Breast epithelium (tissue), 4 donors: ENCODE measurements around the gene PDE6B. TPM values are rescaled to one million over a fixed set of nuclear protein-coding genes. Genes with fewer than 3 reads are reported as not detected.
"Not testable (repeated sequence)": the region's sequence is repeated elsewhere in the genome, so short reads cannot be mapped to it uniquely, and the experiment has no call there.

ENCODE experiments used
- DNase-seq, 2 donors: peaks; one replicate each; pipeline ENCODE4 v3.0.0-alpha.2; 2019; ENCODE audit warnings: low spot score in 2 of 2
- H3K27ac ChIP-seq, 2 donors: fragments of 200-600 bp; sonication (generic) in 1 of 2; one replicate each; pipeline ENCODE4 v1.5.1; 2016 to 2019; ENCODE audit warnings: mild to moderate bottlenecking in 1 of 2
- H3K27me3 ChIP-seq, 2 donors: fragments of 200-600 bp; sonication (generic) in 1 of 2; one replicate each; pipeline versions ENCODE4 v1.5.1 to v1.6.0; 2017 to 2019; ENCODE audit warnings: control low read depth in 1 of 2, mild to moderate bottlenecking in 1 of 2
- H3K36me3 ChIP-seq: fragments of 200-600 bp; one replicate; pipeline ENCODE4 v1.5.1; 2019
- H3K4me1 ChIP-seq, 2 donors: fragments of 200-600 bp; sonication (generic); one replicate each; pipeline ENCODE4 v1.5.1; 2016 to 2019; ENCODE audit warnings: control low read depth in 1 of 2
- H3K4me3 ChIP-seq, 3 donors: fragments of 200-600 bp; sonication (generic); 1 replicate in 2 of 3; 2 replicates in 1 of 3; pipeline ENCODE4 v1.5.1; 2016 to 2019; ENCODE audit warnings: mild to moderate bottlenecking in 3 of 3, moderate library complexity in 2 of 3
- H3K9me3 ChIP-seq, 2 donors: fragments of 200-600 bp; sonication (generic) in 1 of 2; one replicate each; pipeline ENCODE4 v1.5.1; 2016 to 2019; ENCODE audit warnings: control low read depth in 1 of 2
- POLR2A ChIP-seq: fragments of 450-650 bp; IDR thresholded peaks from one replicate; pipeline ENCODE4 v1.6.1; 2016; ENCODE audit warnings: antibody characterized with exemption, mild to moderate bottlenecking, moderate library complexity
- POLR2AphosphoS5 ChIP-seq, 3 donors: sonication (generic); formaldehyde crosslinking; IDR thresholded peaks; one replicate each; pipeline ENCODE4 v1.6.1; 2017; ENCODE audit warnings: antibody characterized with exemption in 3 of 3
- intact Hi-C: fragments of 100-400 bp; cut with DNase I; formaldehyde crosslinking; loops from one replicate; pipeline ENCODE4 v1.15.1; 2023; ENCODE audit warnings: low total_unique reads
- total RNA-seq, 3 donors: library from RNA; depleted of rRNA; stranded (reverse); fragments of >200 nt; gene quantifications; one replicate each; pipeline ENCODE4 v1.1.0, GENCODE V29; 2016
- TF ChIP-seq, protein P1 (sequence below), 3 donors: fragments of 450-650 bp; IDR thresholded peaks; one replicate each; pipeline ENCODE4 v1.5.1; 2016 to 2017; ENCODE audit warnings: antibody characterized with exemption in 3 of 3, mild to moderate bottlenecking in 3 of 3, moderate library complexity in 3 of 3

PDE6B gene
- total RNA-seq, 3 donors from 2014 or later: 2.7 to 10.2 (median 8.5) TPM

DNA sequence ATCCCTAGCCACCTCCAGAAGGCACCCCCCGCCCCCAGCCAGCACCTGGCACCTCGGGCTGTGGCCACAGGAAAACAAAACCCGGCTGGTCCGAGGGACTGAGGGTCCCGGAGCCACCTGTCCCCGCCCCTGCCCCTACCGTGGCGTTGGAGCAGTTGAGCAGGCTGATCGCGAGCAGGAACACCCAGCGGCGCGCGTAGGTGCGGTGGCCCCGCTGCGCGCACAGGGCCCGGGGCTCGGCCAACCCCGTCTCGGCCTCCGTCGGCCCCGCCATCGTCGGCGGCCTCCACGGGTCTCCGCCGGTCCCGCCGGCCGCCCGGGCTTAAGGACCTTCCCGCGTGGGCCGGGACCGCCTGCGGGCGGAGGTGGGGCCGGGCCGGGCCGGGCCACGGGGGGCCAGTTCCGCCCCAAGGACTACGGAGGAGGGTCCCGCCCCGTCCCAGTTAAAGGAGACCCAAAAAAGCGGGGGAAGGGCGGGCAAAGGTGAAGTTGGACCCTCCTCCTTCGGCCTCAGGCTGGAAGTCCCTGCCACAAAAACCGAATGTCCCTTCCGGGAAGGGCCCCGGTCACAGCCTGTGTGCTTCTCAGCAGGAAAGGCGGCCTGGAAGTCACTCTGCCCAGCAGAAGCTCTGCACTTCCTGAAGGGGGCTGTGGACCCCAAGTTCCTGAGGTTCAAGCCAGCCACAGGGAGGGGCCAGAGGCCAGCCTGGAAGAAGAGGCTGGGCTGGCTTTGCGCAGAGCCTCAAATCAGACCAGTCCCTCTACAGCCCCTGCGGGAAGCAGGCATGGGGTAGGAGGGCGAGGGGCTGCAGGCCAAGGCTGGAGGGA is 63.7 kb downstream of the PDE6B start, which contains the start of gene SLC49A3:
TSS of gene SLC49A3 (minus strand) at position 298 of the 828 bp plus-strand sequence. CDS start at position 274, 24 bp downstream.
- intact Hi-C loops: loop anchor here (5.0 kb wide), 1 partner anchor 1878 kb away; no protein-coding TSS in a partner anchor
- peaks cover 13 to 16% of the 10 kb centered on the region in 2 donors for H3K4me1 ChIP-seq
- DNase-seq: no peak
- no peaks in the 10 kb centered on the region for H3K36me3 ChIP-seq
- TF ChIP-seq, protein P1, sequence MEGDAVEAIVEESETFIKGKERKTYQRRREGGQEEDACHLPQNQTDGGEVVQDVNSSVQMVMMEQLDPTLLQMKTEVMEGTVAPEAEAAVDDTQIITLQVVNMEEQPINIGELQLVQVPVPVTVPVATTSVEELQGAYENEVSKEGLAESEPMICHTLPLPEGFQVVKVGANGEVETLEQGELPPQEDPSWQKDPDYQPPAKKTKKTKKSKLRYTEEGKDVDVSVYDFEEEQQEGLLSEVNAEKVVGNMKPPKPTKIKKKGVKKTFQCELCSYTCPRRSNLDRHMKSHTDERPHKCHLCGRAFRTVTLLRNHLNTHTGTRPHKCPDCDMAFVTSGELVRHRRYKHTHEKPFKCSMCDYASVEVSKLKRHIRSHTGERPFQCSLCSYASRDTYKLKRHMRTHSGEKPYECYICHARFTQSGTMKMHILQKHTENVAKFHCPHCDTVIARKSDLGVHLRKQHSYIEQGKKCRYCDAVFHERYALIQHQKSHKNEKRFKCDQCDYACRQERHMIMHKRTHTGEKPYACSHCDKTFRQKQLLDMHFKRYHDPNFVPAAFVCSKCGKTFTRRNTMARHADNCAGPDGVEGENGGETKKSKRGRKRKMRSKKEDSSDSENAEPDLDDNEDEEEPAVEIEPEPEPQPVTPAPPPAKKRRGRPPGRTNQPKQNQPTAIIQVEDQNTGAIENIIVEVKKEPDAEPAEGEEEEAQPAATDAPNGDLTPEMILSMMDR (IDR thresholded peaks at IDR 0.05): no peak
- TF ChIP-seq POLR2A (no peak), POLR2AphosphoS5 (IDR thresholded peaks at IDR 0.05) (no peak)
- H3K9me3 ChIP-seq: no peaks in the 10 kb centered on the region
- H3K27ac ChIP-seq: peak within 1 kb of the TSS; percentile 79 to 98
- no peaks in the 10 kb centered on the region for H3K27me3 ChIP-seq
- H3K4me3 ChIP-seq: peak within 1 kb of the TSS; percentile 57 to 84 (median 62)

DNA sequence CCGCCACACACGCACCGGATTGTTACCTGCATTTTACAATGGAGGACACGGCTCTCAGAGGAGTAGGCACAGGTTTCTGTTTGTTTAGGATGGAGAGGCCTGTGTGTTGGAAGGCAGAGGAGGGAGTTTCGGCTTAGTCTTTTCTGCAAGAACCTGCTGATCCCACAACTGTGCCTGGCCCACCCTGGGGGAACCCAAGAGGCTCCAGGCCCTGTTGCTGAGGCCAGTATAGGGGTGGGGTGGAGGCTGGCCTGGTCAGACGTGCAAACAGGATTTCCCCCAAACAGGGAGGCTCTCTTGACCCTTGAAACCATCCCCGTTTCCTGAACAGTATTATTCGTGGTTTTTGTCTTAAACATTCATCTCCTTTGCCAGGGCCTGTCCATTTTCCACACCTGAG is 64.3 kb downstream of the PDE6B start:
- no peak for DNase-seq
- H3K27me3 ChIP-seq: no peaks in the 10 kb centered on the region
- no peaks in the 10 kb centered on the region for H3K9me3 ChIP-seq
- intact Hi-C loops: loop anchor here (5.0 kb wide), 1 partner anchor 1878 kb away; no protein-coding TSS in a partner anchor
- TF ChIP-seq, protein P1 (IDR thresholded peaks at IDR 0.05): no peak
- TF ChIP-seq POLR2A (no peak), POLR2AphosphoS5 (IDR thresholded peaks at IDR 0.05) (no peak)
- H3K4me1 ChIP-seq: peaks cover 13 to 16% of the 10 kb centered on the region in 2 donors
- H3K4me3 ChIP-seq: peak overlapping the region; percentile 57 to 84 (median 62)
- H3K36me3 ChIP-seq: no peaks in the 10 kb centered on the region
- peak overlapping the region; percentile 79 to 98 for H3K27ac ChIP-seq

DNA sequence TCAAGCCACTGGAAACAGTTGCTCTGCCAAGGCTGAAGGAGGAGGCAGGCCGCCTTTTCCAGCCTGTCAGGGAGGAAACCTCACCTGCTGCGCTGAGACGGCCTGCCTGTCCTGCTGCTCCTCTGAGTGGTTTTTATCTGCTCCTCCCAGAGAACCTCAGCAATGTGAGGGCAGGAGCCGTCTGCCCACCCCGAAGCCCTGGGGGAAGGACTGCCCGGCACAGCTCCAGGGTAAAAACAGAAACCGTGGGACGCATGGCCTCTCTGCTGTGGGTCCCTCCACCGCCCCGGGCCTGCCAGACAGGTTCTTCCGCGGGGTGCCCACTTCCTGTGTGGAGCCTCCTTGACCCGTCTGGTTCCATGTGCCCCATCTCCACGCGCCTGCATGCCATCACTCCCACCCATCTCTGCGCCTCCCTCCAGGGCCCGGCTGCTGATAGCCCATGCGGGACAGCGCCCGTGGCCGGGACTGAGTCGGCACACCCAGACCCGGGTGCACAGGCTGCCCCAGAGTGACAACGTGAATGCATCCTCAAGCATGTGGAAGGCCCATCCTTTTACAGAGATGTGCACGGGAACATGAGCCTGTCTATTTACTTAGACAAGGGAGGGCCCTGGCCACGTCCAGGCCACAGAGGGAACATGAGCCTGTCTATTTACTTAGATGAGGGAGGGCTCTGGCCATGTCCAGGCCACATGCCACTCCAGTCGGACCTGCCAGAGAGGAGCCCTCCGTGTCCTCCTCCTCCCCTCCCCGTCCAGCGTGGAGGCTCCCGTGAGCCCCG is 67.6 kb downstream of the PDE6B start:
- Histone ChIP-seq H3K4me1 (peaks cover 7 to 10% of the 10 kb centered on the region in 2 donors), H3K27me3 (no peaks in the 10 kb centered on the region), H3K27ac (peak overlapping the region; percentile 59 to 76), H3K36me3 (no peaks in the 10 kb centered on the region), H3K9me3 (no peaks in the 10 kb centered on the region), H3K4me3 (no peak overlapping the region)
- intact Hi-C loops: no loop called here
- no peak for TF ChIP-seq POLR2A
- TF ChIP-seq POLR2AphosphoS5 (IDR thresholded peaks at IDR 0.05): no peak
- TF ChIP-seq, protein P1 (IDR thresholded peaks at IDR 0.05): no peak
- no peak for DNase-seq

DNA sequence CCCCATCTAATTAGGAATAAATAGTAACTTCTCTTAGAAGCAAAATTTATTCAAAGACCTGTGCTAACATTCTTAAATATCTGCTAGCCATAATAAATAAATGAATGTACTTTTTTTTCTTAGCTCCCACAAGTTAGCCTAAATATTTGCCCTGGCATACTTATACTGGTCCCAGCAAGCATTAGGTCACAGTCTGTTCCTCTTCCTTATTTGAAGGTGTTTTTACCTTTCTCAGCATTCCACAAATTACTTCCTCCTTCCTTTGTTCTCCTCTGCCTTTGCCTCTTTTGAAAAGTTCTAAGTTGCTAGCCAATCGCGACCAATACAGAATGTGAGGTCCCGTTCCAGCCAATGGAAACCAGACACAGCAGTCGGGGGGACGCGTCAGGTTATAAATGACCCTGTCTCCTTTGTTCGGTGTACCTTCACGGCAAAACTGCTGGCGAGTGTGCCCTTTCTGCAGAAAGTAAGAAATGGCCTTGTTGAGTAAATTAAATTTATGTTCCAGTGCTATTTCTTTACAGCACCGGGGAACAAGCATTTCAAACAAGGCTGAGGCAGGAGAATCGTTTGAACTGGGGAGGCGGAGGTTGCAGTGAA is 69.1 kb downstream of the PDE6B start:
- intact Hi-C loops, H3K4me3 ChIP-seq, H3K27me3 ChIP-seq, H3K4me1 ChIP-seq, H3K36me3 ChIP-seq, DNase-seq, H3K9me3 ChIP-seq: not testable (repeated sequence)
- peak overlapping the region in 1 of 2 donors; percentile 59 for H3K27ac ChIP-seq

- Histone ChIP-seq H3K36me3 (no peaks in the 10 kb centered on the region), H3K27me3 (no peaks in the 10 kb centered on the region), H3K27ac (no peak overlapping the region), H3K4me1 (no peaks in the 10 kb centered on the region), H3K4me3 (no peak overlapping the region), H3K9me3 (no peaks in the 10 kb centered on the region)
- DNase-seq: no peak
- intact Hi-C loops: no loop called here
- no peak for TF ChIP-seq POLR2AphosphoS5 (IDR thresholded peaks at IDR 0.05)
- TF ChIP-seq, protein P1 (IDR thresholded peaks at IDR 0.05): no peak
- no peak for TF ChIP-seq POLR2A
Measured at GRCh38 chr4:699816-700580, 74.6 kb downstream of the PDE6B start.
